GM03348 (cell line): ENCODE data around the gene RNF180.
A peak's percentile ranks its signal among the peaks of the same experiment; 100 is the strongest.
"Not testable (repeated sequence)": the region's sequence is repeated elsewhere in the genome, so short reads cannot be mapped to it uniquely, and the experiment has no call there.

ENCODE experiments used
- DNase-seq: peaks from one replicate; pipeline ENCODE4 v3.0.0; 2012; ENCODE audit warnings: low spot score

Gene RNF180

DNA sequence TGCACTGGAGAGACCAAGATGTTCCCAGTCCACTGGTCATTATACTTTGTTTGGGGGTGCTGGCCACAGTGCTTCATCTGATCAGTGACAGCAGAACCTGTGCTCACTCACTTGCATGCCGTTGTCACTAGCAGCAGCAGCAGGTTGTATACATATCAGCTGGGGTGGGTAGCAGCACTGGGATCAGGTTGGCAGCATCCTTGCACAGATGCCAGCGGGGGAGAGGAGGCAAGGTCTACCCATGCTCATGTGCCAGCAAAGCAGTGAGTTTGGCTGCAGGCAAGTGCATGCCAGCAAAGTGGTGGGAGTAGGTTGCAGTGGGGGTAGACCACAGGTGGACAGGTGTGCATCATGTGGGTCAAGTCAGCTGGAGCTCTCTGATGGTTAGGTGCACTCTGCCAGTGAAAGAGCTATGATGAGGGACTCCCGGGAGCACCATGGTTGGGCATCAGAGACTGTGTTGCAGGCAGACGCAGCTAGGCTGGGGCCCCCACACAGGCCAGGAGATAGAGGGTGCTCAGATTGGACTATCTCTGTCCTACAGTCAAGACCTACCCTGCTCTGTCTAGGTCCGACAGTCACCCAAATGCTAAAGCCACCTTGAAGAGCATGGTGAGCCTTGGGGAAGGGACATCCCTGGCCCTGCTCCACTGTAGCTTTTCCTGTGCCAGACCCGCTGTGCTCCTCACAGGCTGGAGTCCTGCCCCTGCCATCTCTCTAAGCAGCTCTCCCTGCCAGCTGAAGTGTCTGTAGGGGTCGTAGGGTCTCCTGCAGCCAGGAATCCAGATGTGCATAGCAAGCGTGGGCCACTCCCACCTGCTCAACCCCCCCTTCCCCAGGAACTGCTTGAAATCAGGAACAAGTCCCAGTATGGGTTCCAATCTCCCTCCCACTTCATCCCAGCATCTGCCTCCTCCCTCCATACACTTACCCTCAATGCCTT, 119.8 kb downstream of the RNF180 start:
- peak; percentile 2 for DNase-seq

- no peak for DNase-seq
Observed at GRCh38 chr5:64286381-64286780, 120.7 kb downstream of the RNF180 start.

GRCh38 chr5:64288496-64288895, 122.9 kb downstream of the RNF180 start:
- DNase-seq = not testable (repeated sequence)

GRCh38 chr5:64292611-64293215, 127.1 kb downstream of the RNF180 start:
- peak; percentile 2 for DNase-seq

- no peak for DNase-seq
Observed at GRCh38 chr5:64295101-64295500, 129.5 kb downstream of the RNF180 start.

GRCh38 chr5:64298586-64298985, 132.9 kb downstream of the RNF180 start:
- no peak for DNase-seq

DNA sequence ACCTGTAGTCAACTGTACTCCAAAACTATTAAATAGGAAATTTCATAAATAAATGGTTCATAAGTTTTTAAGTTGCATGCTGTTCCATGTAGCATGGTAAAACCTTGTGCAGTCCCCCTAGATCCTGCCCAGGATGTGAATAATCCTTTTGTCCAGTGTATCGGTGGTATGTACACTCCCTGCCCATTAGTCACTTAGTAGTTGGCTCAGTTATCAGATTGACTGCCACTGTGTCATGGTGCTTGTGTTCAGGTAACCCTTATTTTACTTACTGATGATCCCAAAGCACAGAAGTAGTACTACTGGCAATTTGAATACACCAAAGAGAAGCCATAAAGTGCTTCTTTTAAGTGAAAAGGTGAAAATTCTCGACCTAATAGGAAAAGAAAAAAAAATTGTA, 134.2 kb downstream of the RNF180 start:
- DNase-seq = no peak

GRCh38 chr5:64301566-64301965, 135.9 kb downstream of the RNF180 start:
- DNase-seq = no peak

- no peak for DNase-seq
Observed at GRCh38 chr5:64308135-64308534, 142.5 kb downstream of the RNF180 start.

- DNase-seq = no peak
Observed at GRCh38 chr5:64312491-64312890, 146.8 kb downstream of the RNF180 start.

DNA sequence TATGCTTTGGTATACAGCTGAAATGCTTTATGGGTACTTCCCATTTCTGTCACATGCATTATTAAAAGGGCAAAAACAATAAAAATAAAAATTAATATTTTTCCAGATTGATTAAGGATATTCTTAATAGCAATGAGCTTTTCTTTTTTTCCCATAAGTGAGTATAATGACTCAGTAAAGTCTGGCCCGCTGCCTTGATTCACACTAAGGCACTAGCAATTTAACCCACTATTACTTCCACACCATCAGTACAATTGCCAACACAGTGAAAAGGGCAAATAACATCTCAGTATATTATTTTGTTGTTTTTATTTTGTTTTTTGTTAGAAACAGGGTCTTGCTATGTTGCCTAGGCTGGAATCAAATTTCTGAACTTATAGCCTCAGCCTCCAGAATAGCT, 150.1 kb downstream of the RNF180 start:
- no peak for DNase-seq

DNA sequence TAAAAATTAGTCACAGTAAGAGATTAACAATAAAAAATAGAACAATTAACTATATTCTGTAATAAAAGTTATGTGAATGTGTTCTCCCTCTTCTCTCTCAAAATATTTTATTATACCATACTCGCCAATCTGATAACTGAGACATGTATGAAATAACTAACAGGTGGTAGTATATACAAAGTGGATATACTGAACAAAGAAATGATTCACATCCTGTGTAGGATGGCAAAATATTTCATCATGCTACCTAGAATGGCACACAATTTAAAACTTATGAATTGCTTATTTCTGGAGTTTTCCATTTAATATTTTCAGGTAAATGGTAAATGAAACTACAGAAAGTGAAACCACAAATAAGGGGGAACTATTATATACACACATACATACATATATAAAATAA, 152.5 kb downstream of the RNF180 start:
- no peak for DNase-seq

- no peak for DNase-seq
Observed at GRCh38 chr5:64323591-64323990, 157.9 kb downstream of the RNF180 start.

DNA sequence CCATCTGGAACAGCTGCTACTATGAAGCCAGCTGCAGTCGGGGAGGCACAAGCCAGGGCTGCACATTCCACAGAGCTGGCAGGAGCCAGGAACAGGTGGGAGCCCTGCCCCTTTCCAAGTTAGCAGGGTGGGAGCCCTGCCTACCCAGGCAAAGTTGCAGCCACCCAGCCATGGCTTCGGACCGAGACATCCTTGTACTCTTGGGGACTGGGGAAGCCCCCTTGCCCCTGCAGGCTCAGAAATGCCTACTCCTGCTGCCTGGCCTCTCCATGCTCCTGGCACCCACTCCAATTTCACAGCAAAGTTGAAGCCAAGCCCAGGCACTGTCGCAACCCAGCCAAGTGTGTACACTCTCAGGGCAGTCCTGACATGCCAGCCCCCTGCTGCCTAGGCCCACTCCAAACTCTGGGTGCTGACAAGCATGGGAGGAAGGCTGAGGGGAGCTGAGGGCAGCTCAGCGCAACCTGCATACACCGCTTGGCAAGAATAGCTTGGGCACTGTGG, 165.1 kb downstream of the RNF180 start:
- no peak for DNase-seq

GRCh38 chr5:64331597-64332277, 166.1 kb downstream of the RNF180 start:
- no peak for DNase-seq

- no peak for DNase-seq
Observed at GRCh38 chr5:64333886-64334285, 168.2 kb downstream of the RNF180 start.

DNA sequence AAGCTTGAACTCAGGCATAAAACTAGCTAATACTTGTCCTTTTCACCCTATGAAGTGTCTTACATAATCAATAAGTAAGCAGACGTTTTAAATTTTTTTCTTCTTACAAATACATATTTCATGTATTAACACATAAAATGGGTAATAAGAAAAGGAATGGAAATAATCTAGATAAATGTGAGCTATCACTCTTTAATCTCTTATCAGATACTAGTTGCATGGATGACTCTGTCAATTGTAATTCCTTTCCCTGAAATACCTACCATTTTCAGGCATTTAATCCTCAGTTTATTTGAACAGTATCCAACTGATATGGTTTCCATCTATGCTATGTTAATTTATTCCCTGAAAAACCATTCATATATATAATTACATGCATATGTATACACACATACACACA, 174.1 kb downstream of the RNF180 start:
- DNase-seq = peak; percentile 3

GRCh38 chr5:64340293-64340692, 174.7 kb downstream of the RNF180 start:
- DNase-seq = no peak

DNA sequence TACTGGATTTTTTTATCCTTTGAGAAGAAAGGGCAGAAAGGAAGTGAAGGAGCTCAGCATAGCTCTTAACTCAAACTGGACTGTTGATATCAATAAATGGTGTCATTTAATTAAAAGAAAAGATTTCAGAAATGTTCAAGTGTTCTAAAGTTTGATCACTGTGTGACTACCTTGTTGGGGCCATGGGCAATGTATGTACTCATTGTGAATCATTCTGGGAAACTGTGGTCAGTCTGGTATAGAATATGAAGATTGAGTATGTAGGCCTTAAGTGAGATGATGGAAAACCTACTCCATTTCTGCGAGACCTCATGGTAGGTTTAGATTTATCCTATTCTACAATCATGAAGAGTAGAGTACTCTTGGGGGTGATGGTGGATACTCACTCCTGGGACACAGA, 175.7 kb downstream of the RNF180 start:
- no peak for DNase-seq

DNA sequence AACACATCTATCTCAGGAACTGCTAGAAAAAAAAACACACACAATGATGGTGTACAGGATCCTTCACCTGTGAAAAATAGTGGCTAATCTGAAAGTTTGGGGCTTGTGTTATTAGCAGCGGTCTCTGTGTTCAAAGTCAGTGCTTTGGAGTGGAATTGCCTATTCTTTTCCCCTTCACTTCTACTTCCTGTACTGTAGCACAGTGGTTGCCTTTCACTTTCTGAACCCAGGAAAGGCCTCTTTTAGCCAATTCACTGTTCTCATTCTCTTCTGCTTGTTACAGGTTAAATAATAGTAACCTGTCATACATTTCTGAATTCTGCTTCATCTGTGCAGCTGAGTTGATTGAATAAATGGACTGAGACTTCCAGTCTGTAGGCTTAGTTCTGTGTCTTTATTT, 178.9 kb downstream of the RNF180 start:
- DNase-seq = no peak

DNA sequence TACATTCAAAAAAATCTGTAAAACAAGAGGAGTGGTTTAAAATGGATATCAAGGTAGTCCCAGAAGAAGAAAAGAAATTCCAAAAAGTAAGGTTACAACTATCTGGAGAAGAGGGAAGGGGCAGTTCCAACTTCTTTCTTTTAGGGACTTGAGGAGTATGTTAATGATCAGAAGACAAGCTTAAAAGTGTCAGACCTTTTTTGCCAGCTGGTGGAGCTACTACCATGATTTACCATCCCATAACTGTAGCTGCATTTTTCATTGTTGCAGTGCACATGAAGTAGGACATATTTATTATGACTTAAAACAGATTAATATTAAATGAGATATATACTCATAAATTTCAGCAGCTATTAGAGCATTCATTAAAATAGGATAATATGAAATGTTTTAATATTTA, 181.7 kb downstream of the RNF180 start:
- DNase-seq = no peak

DNA sequence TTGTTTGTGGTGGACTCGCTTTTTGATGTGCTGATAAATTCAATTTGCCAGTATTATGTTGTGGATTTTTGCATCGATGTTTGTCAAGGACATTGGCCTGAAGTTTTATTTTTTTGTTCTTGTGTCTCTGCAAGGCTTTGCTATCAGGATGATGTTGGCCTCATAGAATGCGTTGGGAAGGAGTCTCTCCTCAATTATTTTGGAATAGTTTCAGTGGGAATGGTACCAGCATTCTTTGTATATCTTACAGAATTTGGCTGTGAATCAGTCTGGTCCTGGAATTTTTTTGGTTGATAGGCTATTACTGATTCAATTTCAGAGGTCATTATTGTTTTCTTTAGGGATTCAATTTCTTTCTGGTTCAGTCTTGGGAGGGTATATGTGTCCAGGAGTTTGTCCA, 198.8 kb downstream of the RNF180 start:
- no peak for DNase-seq

DNA sequence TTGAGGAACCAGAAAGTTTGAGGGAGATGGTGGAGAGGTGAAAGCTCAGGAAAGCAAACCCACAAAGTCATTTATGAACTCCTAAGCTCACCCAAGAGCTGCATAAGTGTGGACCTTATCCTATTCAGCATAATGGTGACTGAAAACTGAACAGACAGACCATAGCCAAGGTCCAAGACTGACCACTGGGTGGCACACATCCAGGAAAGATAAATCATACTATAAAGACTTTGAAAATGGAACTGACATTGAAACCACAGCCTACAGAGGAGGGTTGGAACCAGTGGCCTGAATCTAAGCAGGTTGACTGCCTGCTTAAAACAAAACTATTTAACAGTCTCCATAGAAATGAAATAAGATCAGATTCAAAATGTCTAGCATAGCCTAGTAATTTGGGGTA, 219.1 kb downstream of the RNF180 start:
- DNase-seq = no peak
